Prostate gland (tissue), 2 donors: ENCODE data around the gene MOB3C.

Experiments
- CTCF ChIP-seq, 4 experiments: fragments of 200-600 bp in 2 of 4; fragments of 450-650 bp in 2 of 4; sonication (generic) in 2 of 4; IDR thresholded peaks; 1 replicate in 3 of 4; 2 replicates in 1 of 4; pipeline ENCODE4 v1.5.1; 2016 to 2019; ENCODE audit warnings: antibody characterized with exemption in 4 of 4, mild to moderate bottlenecking in 2 of 4, moderate library complexity in 2 of 4
- POLR2A ChIP-seq: fragments of 450-650 bp; IDR thresholded peaks from one replicate; pipeline ENCODE4 v1.6.1; 2016; ENCODE audit warnings: antibody characterized with exemption, mild to moderate bottlenecking
- POLR2AphosphoS5 ChIP-seq: sonication (generic); formaldehyde crosslinking; IDR thresholded peaks from one replicate; pipeline ENCODE4 v1.6.1; 2017; ENCODE audit warnings: antibody characterized with exemption

DNA sequence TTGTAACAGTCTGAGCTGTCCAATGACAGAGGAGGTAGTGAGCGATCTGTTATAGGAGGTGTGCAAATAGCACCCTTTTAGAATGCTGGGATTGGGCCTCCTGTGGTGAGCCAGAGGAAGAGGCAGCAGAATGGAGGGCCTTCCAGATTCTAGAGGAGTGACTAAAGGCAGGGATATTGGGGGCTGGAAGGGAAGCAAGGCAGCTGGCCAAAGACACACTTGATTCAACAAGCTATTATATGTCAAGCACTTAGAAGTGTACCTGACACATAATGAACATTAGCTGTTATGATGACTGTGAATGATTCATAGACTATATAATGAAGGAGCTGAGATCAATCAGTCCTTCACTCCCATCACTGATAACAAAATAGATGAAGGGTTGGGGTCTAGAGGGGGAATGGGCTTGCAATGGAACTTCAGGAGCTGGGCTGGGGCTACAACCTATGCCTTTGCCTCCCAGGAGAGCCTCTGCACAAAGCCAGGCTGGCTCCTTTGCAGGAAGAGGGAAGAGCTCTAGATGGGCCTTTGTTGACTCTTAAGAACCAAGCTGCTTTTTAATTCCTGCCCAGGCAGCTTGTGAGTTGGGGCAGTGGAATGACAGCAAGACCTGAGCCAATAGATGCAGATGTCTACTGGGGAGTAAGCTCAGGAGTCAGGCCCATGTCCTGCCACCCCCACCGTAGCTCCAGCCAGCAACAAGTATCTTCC is 10.2 kb downstream of the MOB3C start:
- TF ChIP-seq CTCF (IDR thresholded peaks at IDR 0.05) (no peak), POLR2A (no peak), POLR2AphosphoS5 (no peak)
